Epithelial cell of proximal tubule (primary cell): Measurements from ENCODE around the gene COL4A2. TPM values are rescaled to one million over a fixed set of nuclear protein-coding genes. Genes with fewer than 3 reads are reported as not detected.

Experiments
- DNase-seq: peaks from one replicate; pipeline ENCODE4 v3.0.0-alpha.2; 2011; ENCODE audit warnings: low read depth
- H3K4me3 ChIP-seq: 2 replicates; pipeline ENCODE4 v1.5.1; 2011; ENCODE audit warnings: low read depth, mild to moderate bottlenecking, low read length
- CTCF ChIP-seq: conservative IDR thresholded peaks from 2 replicates; pipeline ENCODE4 v1.5.1; 2012; ENCODE audit warnings: low read depth, mild to moderate bottlenecking, low read length
- total RNA-seq: library from RNA; depleted of rRNA; stranded (reverse); fragments of >200 nt; gene quantifications from 2 replicates; pipeline ENCODE4 v1.2.3, GENCODE V29; 2015

COL4A2 gene
- total RNA-seq, 1 donor from 2014 or later: 728 TPM

GRCh38 chr13:110518226-110518525 is 211.1 kb downstream of the COL4A2 start:
- no peak overlapping the region for H3K4me3 ChIP-seq
- no peak for TF ChIP-seq CTCF
- no peak for DNase-seq

- H3K4me3 ChIP-seq: no peak overlapping the region
- no peak for TF ChIP-seq CTCF
- no peak for DNase-seq
Measured at GRCh38 chr13:110518571-110518970, 211.5 kb downstream of the COL4A2 start.

- TF ChIP-seq CTCF: no peak
- H3K4me3 ChIP-seq: no peak overlapping the region
- no peak for DNase-seq
Measured at GRCh38 chr13:110519046-110519445, 212.0 kb downstream of the COL4A2 start.

GRCh38 chr13:110519506-110519905 is 212.4 kb downstream of the COL4A2 start:
- H3K4me3 ChIP-seq: no peak overlapping the region
- TF ChIP-seq CTCF: no peak
- no peak for DNase-seq

GRCh38 chr13:110520431-110521295 is 213.6 kb downstream of the COL4A2 start:
- no peak for TF ChIP-seq CTCF
- H3K4me3 ChIP-seq: no peak overlapping the region
- peak; percentile 54 for DNase-seq

- H3K4me3 ChIP-seq: no peak overlapping the region
- no peak for DNase-seq
- no peak for TF ChIP-seq CTCF
Measured at GRCh38 chr13:110521296-110521680, 214.2 kb downstream of the COL4A2 start.

GRCh38 chr13:110521946-110522345 is 214.9 kb downstream of the COL4A2 start:
- no peak for TF ChIP-seq CTCF
- DNase-seq: no peak
- no peak overlapping the region for H3K4me3 ChIP-seq
